ENCODE measurements around the gene PUM1. TPM values are rescaled to one million over a fixed set of nuclear protein-coding genes. Genes with fewer than 3 reads are reported as not detected.
A peak's percentile ranks its signal among the peaks of the same experiment; 100 is the strongest.

Gene PUM1
- total RNA-seq, 1 donor from 2014 or later = 88.6 TPM

GRCh38 chr1:30889511-30889910, 176.0 kb downstream of the PUM1 start:
- Histone ChIP-seq H3K36me3 (no peaks in the 10 kb centered on the region), H3K4me1 (peaks cover 24% of the 10 kb centered on the region), H3K27me3 (no peaks in the 10 kb centered on the region), H3K4me3 (no peak overlapping the region), H3K27ac (peak overlapping the region; percentile 77), H3K9me3 (no peaks in the 10 kb centered on the region)
- intact Hi-C loops (cut with DNase I) = no loop called here
- DNase-seq (ENCODE audit: extremely low spot score in 2 of 2) = no peak
- TF ChIP-seq POLR2A (IDR thresholded peaks at IDR 0.05) (no peak), POLR2AphosphoS5 (IDR thresholded peaks at IDR 0.05; ENCODE audit: insufficient read depth in 1 of 2, low read depth in 1 of 2) (no peak), CTCF (IDR thresholded peaks at IDR 0.05) (no peak)

- intact Hi-C loops (cut with DNase I) = no loop called here
- Histone ChIP-seq H3K9me3 (no peaks in the 10 kb centered on the region), H3K27ac (peak overlapping the region; percentile 77), H3K4me1 (peaks cover 23% of the 10 kb centered on the region), H3K36me3 (no peaks in the 10 kb centered on the region), H3K4me3 (no peak overlapping the region), H3K27me3 (no peaks in the 10 kb centered on the region)
- TF ChIP-seq POLR2A (IDR thresholded peaks at IDR 0.05) = no peak
- TF ChIP-seq POLR2AphosphoS5 (IDR thresholded peaks at IDR 0.05; ENCODE audit: insufficient read depth in 1 of 2, low read depth in 1 of 2) = no peak
- no peak for TF ChIP-seq CTCF (IDR thresholded peaks at IDR 0.05)
- no peak for DNase-seq (ENCODE audit: extremely low spot score in 2 of 2)
These were observed 176.5 kb downstream of the PUM1 start for GRCh38 chr1:30888975-30889374.

GRCh38 chr1:30888391-30888790, 177.1 kb downstream of the PUM1 start:
- no peak for DNase-seq (ENCODE audit: extremely low spot score in 2 of 2)
- Histone ChIP-seq H3K4me1 (peaks cover 17% of the 10 kb centered on the region), H3K27ac (peak overlapping the region; percentile 77), H3K4me3 (no peak overlapping the region), H3K27me3 (no peaks in the 10 kb centered on the region), H3K9me3 (no peaks in the 10 kb centered on the region), H3K36me3 (no peaks in the 10 kb centered on the region)
- TF ChIP-seq POLR2A (IDR thresholded peaks at IDR 0.05) (no peak), POLR2AphosphoS5 (IDR thresholded peaks at IDR 0.05; ENCODE audit: insufficient read depth in 1 of 2, low read depth in 1 of 2) (peak in 1 of 2 donors; percentile 59)
- intact Hi-C loops (cut with DNase I) = no loop called here

GRCh38 chr1:30887485-30888315, 177.8 kb downstream of the PUM1 start:
- peak overlapping the region; percentile 77 for H3K27ac ChIP-seq
- no peak for DNase-seq (ENCODE audit: extremely low spot score in 2 of 2)
- H3K27me3 ChIP-seq = no peaks in the 10 kb centered on the region
- peaks cover 16% of the 10 kb centered on the region for H3K4me1 ChIP-seq
- no peaks in the 10 kb centered on the region for H3K36me3 ChIP-seq
- no peak for TF ChIP-seq CTCF (IDR thresholded peaks at IDR 0.05)
- no peak for TF ChIP-seq POLR2A (IDR thresholded peaks at IDR 0.05)
- no peak for TF ChIP-seq POLR2AphosphoS5 (IDR thresholded peaks at IDR 0.05; ENCODE audit: insufficient read depth in 1 of 2, low read depth in 1 of 2)
- H3K9me3 ChIP-seq = no peaks in the 10 kb centered on the region
- H3K4me3 ChIP-seq = no peak overlapping the region
- intact Hi-C loops (cut with DNase I) = no loop called here

GRCh38 chr1:30886710-30887428, 178.6 kb downstream of the PUM1 start:
- H3K36me3 ChIP-seq = no peaks in the 10 kb centered on the region
- H3K4me1 ChIP-seq = peaks cover 21% of the 10 kb centered on the region
- H3K9me3 ChIP-seq = no peaks in the 10 kb centered on the region
- TF ChIP-seq POLR2A (IDR thresholded peaks at IDR 0.05) (no peak), POLR2AphosphoS5 (IDR thresholded peaks at IDR 0.05; ENCODE audit: insufficient read depth in 1 of 2, low read depth in 1 of 2) (no peak), CTCF (IDR thresholded peaks at IDR 0.05) (no peak)
- H3K27ac ChIP-seq = no peak overlapping the region
- no peak for DNase-seq (ENCODE audit: extremely low spot score in 2 of 2)
- no peaks in the 10 kb centered on the region for H3K27me3 ChIP-seq
- intact Hi-C loops (cut with DNase I) = no loop called here
- no peak overlapping the region for H3K4me3 ChIP-seq

Data from vagina (tissue), 2 donors.